Measurements from ENCODE around the gene SRP54.
A peak's percentile ranks its signal among the peaks of the same experiment; 100 is the strongest.
"Not testable (repeated sequence)": the region's sequence is repeated elsewhere in the genome, so short reads cannot be mapped to it uniquely, and the experiment has no call there.

Gene SRP54

DNA sequence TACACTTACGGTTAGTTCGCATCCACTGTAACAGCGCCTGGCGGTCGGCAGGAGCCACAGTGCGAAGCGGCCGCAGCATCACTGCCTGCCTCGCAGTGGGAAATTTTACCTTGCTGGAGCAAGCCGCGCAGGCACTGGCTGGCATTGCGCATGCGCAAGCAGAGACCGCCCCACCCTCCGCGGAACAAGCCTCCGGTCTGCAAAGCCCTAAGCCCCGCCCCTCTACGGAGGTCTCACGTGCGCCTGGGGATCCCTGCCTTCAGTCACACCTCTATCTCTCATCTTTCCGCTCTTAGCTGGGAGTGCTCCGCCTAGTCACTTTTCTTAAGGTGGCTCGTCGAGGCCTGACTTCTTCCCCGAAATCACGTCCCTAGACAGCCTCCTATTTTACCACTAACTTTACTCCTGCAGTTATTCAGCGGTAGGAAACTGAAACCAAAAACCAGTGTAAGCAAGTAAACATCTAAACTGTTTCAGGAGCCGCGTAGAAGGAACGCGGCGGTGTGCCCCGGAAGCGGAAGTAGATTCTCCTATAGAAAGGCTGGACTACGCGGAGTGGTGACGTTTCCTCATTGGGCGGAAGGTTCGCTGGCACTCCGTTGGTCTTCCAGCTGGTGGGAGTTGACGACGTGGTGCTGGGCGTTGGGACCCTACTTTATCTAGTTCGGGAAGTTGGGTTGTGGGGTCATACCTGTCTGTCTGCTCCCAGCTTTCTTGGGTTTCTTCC lies at the start of gene SRP54:
Gene SRP54 (plus strand): TSS at position 572 of the 727 bp plus-strand sequence. CDS start 13,718 bp downstream, outside the sequence.
- peak; percentile 89 to 98 for DNase-seq

DNA sequence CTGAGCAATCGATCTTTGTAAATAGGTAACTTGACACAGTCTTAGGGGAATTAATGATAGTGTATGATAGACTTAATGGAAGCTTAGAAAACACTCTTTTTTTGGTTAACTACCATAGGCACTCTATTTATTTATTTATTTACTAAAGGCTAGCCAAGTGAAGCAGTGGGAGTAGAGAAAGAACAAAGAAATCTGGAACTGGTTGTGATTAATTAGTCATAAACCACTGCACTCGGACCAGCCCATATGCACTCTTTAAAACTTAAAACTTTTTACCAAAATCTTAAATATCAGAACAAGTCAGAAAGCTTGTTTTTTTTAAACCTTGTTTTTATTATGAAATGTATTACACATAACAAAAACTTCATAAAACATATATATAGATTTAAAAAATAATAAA lies 49.5 kb upstream of the SRP54 start:
- DNase-seq, result no peak

DNA sequence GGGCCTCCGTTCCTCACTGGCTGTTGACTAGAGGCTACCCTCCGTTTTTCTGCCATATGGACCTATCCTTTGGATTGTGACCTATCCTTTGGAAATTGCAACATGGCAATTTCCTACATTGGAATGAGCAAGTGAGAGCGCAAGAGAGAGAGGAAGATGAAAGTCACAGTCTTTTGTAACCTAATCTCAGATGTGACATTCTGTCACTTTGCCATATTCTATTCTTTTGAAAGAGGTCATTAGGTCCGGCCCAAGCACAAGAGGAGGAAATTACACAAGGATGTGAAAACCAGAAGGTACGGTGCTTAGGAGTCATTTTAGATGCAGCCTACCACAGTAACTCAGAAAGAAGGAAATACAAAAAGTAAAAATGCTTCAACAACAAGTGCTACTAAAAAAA lies 47.3 kb upstream of the SRP54 start:
- no peak for DNase-seq

GRCh38 chr14:34937442-34937841 lies 45.4 kb upstream of the SRP54 start:
- DNase-seq, result no peak

GRCh38 chr14:34937876-34938275 lies 44.9 kb upstream of the SRP54 start:
- no peak for DNase-seq

- no peak for DNase-seq
Measured at GRCh38 chr14:34943506-34943905, 39.3 kb upstream of the SRP54 start.

- no peak for DNase-seq
Measured at GRCh38 chr14:34944744-34945143, 38.0 kb upstream of the SRP54 start.

GRCh38 chr14:34946699-34947098 lies 36.1 kb upstream of the SRP54 start:
- no peak for DNase-seq

DNA sequence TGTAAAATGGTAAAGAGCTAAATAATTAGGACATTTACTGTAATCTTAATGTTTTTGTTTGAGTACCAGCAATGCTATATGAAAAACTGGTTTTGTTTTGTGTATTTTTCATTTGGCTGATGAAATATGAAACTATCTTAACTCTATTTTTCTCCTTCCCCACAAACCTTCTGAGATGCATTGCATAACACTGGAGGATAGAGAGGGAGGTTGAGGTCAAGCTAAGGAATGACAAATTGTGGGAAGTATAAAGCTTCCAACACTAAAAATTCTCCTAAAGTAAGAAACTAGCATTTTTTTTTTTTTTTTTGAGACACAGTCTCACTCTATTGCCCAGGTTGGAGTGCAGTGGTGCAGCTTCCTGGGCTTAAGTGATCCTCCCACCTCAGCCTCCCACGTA lies 31.5 kb upstream of the SRP54 start:
- no peak for DNase-seq

DNA sequence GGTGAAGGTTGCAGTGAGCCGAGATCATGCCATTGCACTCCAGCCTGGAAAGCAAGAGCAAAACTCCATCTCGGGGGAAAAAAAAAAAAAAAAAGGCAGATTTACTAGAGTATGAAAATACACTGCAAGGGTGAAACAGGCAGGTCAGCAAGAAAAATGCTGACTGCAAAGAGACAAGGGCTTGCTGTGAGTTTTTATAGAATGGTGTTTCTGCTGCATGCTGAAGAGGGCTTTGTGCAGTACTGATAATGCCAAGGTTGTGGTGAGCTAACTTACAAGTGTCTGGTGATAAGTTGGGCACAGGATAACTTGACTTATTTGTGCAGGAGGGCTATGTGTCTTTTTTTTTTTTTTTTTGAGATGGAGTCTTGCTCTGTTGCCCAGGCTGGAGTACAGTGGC lies 25.9 kb upstream of the SRP54 start:
- no peak for DNase-seq

DNA sequence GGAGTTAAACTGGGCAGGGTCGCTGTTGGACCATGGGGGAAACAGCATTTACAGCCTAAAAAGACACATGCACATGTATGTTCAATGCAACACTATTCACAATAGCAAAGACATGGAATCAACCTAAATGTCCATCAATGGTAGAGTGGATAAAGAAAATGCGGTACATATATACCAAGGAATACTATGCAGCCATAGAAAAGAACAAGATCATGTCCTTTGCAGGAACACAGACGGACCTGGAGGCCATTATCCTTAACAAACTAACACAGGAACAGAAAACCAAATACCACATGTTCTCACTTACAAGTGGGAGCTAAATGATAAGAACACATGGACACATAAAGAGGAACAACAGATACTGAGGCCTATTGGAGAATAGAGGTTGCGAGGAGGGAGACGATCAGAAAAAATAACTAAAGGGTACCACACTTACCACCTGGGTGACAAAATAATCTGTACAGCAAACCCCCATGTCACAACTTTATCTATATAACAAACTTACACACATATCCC lies 25.0 kb upstream of the SRP54 start:
- no peak for DNase-seq

- DNase-seq, result not testable (repeated sequence)
Measured at GRCh38 chr14:34962106-34962505, 20.7 kb upstream of the SRP54 start.

DNA sequence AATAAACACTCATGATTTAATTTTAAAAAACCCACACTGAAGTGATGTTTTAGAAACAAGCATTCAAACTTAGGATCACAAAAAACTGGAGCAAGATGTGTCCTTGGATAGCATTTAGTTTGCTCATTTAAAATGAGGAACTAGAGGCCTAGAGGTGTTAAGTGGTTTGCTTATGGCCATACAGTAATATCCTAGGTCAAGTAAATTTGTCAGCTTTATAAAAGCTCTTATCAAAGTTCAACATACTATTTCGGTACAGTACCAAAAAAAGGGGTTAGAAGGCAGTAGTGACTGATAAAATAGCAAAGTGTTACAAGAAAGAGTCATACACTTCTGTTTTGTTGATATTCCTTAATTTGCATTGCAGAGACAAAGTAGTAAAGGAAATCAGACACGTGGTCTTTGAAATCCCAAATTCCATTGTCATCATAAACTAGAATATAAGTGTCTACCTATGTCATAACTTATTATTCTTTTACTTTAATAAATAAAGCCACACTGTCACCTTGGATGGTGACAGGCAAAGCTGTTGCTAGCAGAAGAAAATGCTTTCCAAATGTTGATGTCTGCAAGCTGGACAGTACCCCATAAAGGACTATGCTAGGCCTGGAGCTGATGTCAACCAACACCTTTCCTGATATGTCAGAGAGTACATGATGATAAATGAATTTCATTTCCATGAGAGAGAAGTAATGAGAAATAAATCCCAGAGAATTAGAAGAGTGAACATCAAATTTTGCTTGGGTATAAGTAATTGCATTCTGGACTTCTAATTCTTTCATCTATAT lies 17.6 kb upstream of the SRP54 start:
- no peak for DNase-seq

DNA sequence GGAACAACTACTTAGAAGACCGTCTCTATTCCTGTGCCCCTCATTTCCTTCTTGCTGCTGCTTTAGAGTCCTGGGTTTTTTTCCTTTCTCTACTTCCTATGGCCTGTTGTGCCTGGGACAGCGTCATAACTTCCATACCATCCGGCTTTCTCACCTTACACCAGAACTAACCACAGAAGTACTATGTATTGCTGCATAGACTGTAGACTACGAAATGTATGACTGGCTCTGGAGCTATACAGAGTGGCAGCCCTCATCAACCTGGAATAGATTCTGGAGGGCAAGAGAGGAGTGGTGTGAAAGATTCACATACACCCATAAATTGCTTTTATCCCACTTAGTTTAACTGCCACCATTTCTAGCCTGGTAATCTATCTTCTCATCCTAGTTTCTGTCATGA lies 16.9 kb upstream of the SRP54 start:
- no peak for DNase-seq

- DNase-seq, result no peak
Measured at GRCh38 chr14:34966413-34966812, 16.4 kb upstream of the SRP54 start.

DNA sequence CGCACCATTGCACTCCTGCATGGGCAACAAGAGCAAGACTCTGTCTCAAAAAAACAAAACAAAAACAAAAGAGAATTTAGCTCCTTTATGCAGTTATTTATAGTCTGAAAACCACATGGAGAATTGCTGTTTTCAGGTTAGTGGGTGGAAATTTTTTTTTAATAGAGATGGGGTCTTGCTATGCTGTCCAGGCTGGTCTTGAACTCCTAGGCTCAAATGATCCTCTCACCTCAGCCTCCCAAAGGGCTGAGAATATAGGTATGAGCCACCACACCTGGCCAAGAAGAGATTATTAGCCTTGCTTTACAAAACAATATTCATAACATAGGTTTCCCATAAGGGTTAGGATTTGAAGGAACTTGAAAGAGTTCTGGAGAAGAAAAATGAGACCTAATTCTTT lies 12.1 kb upstream of the SRP54 start:
- no peak for DNase-seq

- peak in 1 of 2 experiments; percentile 14 for DNase-seq
Measured at GRCh38 chr14:34971381-34971780, 11.4 kb upstream of the SRP54 start.

DNA sequence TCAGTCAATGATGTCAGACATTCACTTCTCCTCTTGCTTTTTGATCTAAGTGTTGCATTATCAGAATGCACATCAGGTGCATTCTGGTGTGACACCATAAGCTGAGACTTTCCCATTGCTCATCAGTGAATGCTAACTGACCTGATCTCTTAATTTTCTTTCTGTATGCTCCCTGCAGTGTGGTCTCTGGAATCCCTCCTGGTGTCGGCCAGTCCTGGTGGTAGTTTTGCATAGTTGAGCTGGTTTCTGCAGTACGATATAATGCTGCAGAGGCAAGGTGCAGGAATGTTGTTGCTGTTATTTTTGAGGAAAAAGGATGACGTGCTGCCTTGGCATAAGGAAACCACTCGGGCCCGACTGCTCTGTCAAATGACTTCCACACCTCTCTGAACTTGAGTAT lies 11.0 kb upstream of the SRP54 start:
- no peak for DNase-seq

DNA sequence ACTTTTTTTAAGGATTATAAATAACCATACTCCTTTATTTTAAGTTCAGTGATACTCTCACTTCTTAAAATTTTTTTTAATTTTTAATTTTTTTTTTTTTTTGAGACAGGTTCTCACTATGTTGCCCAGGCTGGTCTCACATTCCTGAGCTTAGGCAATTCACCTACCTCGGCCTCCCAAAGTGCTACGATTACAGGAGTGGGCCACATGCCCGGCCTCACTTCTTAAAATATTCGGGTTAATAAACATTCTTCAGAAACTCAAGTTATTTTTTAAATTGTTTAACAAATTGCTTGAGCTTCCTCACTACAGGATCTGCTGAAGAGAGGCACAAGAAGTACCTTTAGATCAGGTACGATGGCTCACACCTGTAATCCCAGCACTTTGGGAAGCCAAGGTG lies 4.3 kb upstream of the SRP54 start:
- DNase-seq, result no peak

- DNase-seq, result no peak
Measured at GRCh38 chr14:34980337-34980900, 2.4 kb upstream of the SRP54 start.

DNA sequence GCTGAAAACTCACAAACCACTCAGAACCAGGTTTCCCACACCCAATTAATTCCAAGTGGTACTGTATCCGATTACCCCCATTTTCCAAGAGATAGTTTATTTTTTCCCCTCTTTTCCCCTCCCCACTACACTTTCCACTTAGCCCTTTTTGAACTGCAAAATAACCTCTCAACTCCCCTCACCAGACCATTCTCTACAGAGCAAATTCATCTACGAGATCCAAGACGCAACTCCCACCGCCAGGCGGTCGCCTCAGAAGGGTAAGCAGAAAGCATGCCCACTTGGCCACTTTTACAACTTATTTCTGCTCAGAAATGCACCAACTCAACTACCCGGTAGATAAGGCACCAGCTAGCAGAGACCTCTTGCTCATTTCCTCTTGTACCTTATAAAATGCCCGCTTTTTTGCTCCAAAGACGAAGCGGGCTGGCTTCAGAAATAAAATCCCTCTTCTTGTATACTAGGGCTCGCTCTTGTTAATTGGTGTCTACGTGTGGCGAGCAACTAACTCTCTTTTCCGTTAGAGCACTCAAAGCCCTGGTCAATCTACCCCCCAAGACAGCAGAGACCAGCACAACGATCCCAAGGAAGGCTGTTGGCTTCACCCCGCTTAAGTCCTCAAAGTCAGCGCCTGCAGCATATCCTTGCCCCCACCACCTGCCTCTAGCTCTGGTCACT lies 910 bp upstream of the SRP54 start:
- DNase-seq, result peak in 1 of 2 experiments; percentile 73

- DNase-seq, result no peak
Measured at GRCh38 chr14:34983148-34983760, 462 bp downstream of the SRP54 start.

DNA sequence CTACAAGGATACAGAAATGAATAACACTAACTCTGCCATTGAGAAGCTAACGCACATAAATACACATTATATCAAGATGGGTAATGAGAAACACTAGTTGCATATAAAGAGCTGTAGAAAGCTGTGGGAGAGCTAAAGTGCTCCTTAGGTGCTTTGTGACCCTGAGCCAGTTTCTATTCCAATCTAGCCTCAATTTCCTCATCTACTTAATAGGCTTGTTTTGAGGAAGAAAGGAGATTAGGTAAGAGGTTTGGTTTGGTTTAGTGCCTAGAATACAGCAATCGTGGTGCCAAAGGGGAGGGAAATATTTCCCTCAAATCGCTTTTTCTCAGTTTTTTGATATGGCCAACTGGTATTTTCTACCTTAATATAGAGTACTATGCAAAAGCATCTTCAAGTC lies 994 bp downstream of the SRP54 start:
- DNase-seq, result no peak

Data from SW 1271 (cell line).